ENCODE measurements around the gene TINAGL1. TPM values are rescaled to one million over a fixed set of nuclear protein-coding genes. Genes with fewer than 3 reads are reported as not detected.

TINAGL1 gene
- total and polyA plus RNA-seq, 7 experiments from 2014 or later, result not detected

GRCh38 chr1:31572323-31573104 lies 3.8 kb upstream of the TINAGL1 start:
- Mint-ChIP-seq H3K27me3 (peaks cover 10 to 44% (median 12%) of the 10 kb centered on the region in 5 donors), H3K36me3 (no peaks in the 10 kb centered on the region), H3K9me3 (peaks cover 0 to 3% (median 0%) of the 10 kb centered on the region in 11 donors), H3K27ac (no peak overlapping the region), H3K4me3 (no peak overlapping the region), H3K4me1 (peaks cover 0 to 4% (median 0%) of the 10 kb centered on the region in 7 donors)
- Histone ChIP-seq H3K36me3 (ENCODE audit: control insufficient read depth in 2 of 3, insufficient read depth in 3 of 3, low read length in 3 of 3) (no peaks in the 10 kb centered on the region), H3K9me3 (ENCODE audit: control insufficient read depth in 2 of 3, low read length in 3 of 3) (no peaks in the 10 kb centered on the region), H3K27me3 (ENCODE audit: control insufficient read depth in 2 of 2, insufficient read depth in 2 of 2, low read length in 2 of 2) (no peaks in the 10 kb centered on the region), H3K4me3 (ENCODE audit: low read length) (no peak overlapping the region), H3K27ac (ENCODE audit: low read depth, low read length) (no peak overlapping the region), H3K4me1 (ENCODE audit: control insufficient read depth in 2 of 2, insufficient read depth in 2 of 2, low read length in 2 of 2) (no peaks in the 10 kb centered on the region)
- ATAC-seq, result no peak
- intact Hi-C loops (cut with micrococcal nuclease), result no loop called here
- DNase-seq, result peak in 1 of 9 donors; percentile 10
- POLR2A ChIA-PET, result interaction anchor here (0.6 kb wide), 1 partner anchor 18 kb away, joined by 4 read pairs; no protein-coding TSS in a partner anchor
- CTCF ChIA-PET, result no interaction called here

GRCh38 chr1:31573261-31573660 lies 3.1 kb upstream of the TINAGL1 start:
- H3K27ac Mint-ChIP-seq, result no peak overlapping the region
- POLR2A ChIA-PET, result no interaction called here
- peaks cover 0 to 3% (median 0%) of the 10 kb centered on the region in 11 donors for H3K9me3 Mint-ChIP-seq
- intact Hi-C loops (cut with micrococcal nuclease), result no loop called here
- H3K4me3 Mint-ChIP-seq, result no peak overlapping the region
- H3K4me1 ChIP-seq (ENCODE audit: control insufficient read depth in 2 of 2, insufficient read depth in 2 of 2, low read length in 2 of 2), result no peaks in the 10 kb centered on the region
- peak in 1 of 9 donors; percentile 15 for DNase-seq
- H3K4me1 Mint-ChIP-seq, result peaks cover 0 to 4% (median 0%) of the 10 kb centered on the region in 7 donors
- H3K27me3 Mint-ChIP-seq, result peaks cover 10 to 44% (median 12%) of the 10 kb centered on the region in 5 donors
- CTCF ChIA-PET, result no interaction called here
- no peak overlapping the region for H3K4me3 ChIP-seq (ENCODE audit: low read length)
- H3K27me3 ChIP-seq (ENCODE audit: control insufficient read depth in 2 of 2, insufficient read depth in 2 of 2, low read length in 2 of 2), result no peaks in the 10 kb centered on the region
- no peaks in the 10 kb centered on the region for H3K36me3 ChIP-seq (ENCODE audit: control insufficient read depth in 2 of 3, insufficient read depth in 3 of 3, low read length in 3 of 3)
- H3K36me3 Mint-ChIP-seq, result no peaks in the 10 kb centered on the region
- no peak overlapping the region for H3K27ac ChIP-seq (ENCODE audit: low read depth, low read length)
- H3K9me3 ChIP-seq (ENCODE audit: control insufficient read depth in 2 of 3, low read length in 3 of 3), result no peaks in the 10 kb centered on the region
- ATAC-seq, result no peak

- no peaks in the 10 kb centered on the region for H3K27me3 ChIP-seq (ENCODE audit: control insufficient read depth in 2 of 2, insufficient read depth in 2 of 2, low read length in 2 of 2)
- ChIA-PET POLR2A (no interaction called here), CTCF (interaction anchor here (1.2 kb wide), 1 partner anchor 12 kb away, joined by 3 read pairs; no protein-coding TSS in a partner anchor)
- no peak overlapping the region for H3K4me3 ChIP-seq (ENCODE audit: low read length)
- no peaks in the 10 kb centered on the region for H3K9me3 ChIP-seq (ENCODE audit: control insufficient read depth in 2 of 3, low read length in 3 of 3)
- H3K4me1 Mint-ChIP-seq, result peaks cover 0 to 4% (median 0%) of the 10 kb centered on the region in 7 donors
- H3K27ac Mint-ChIP-seq, result no peak overlapping the region
- H3K36me3 ChIP-seq (ENCODE audit: control insufficient read depth in 2 of 3, insufficient read depth in 3 of 3, low read length in 3 of 3), result no peaks in the 10 kb centered on the region
- DNase-seq, result no peak
- H3K4me1 ChIP-seq (ENCODE audit: control insufficient read depth in 2 of 2, insufficient read depth in 2 of 2, low read length in 2 of 2), result no peaks in the 10 kb centered on the region
- intact Hi-C loops (cut with micrococcal nuclease), result no loop called here
- H3K36me3 Mint-ChIP-seq, result no peaks in the 10 kb centered on the region
- peaks cover 0 to 3% (median 0%) of the 10 kb centered on the region in 11 donors for H3K9me3 Mint-ChIP-seq
- no peak overlapping the region for H3K27ac ChIP-seq (ENCODE audit: low read depth, low read length)
- no peak for ATAC-seq
- H3K27me3 Mint-ChIP-seq, result peaks cover 10 to 35% (median 12%) of the 10 kb centered on the region in 5 donors
- H3K4me3 Mint-ChIP-seq, result no peak overlapping the region
These were observed 1.5 kb upstream of the TINAGL1 start for GRCh38 chr1:31574749-31575368.

DNA sequence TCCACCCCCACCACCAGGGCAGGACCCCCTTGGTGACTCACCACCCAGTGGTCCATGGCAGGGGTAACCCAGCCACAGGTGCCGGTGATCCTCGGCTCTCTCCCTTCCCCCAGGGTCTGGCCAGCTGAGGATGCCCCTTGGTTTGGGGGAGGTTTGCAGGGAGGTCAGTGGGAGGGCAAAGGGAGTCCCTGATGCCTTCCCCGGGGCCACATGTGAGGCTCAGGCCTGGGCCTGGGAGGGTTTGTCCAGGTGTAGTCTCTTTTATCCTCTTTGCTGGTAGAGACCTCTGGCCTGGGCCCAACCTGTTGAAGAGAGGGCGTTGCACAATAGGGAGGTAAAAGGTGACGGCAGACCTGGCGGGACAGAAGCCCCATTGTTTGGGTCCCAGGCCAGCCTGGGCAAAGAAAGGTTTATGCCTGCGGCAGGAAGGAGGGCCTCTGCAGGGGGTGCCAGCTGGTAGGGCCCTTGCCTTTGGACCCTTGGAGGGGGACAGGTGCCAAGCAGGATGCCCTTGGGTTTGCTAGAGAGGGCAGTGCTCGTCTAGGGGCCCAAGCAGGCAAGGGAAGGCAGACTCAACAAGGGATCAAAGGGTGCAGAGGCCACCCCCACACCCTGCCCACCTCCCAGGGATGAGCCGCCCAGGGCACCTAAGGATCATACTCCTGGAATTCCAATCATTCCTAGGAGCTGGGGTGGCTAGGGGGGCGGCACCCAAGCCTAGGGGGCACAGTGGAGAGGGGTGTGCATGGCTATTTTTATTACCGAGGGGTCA lies 760 bp upstream of the TINAGL1 start:
- no peaks in the 10 kb centered on the region for H3K36me3 Mint-ChIP-seq
- CTCF ChIA-PET, result interaction anchor here (0.6 to 1.2 kb wide), 2 partner anchors 11 to 51 kb away, joined by 3 read pairs; no protein-coding TSS in a partner anchor
- POLR2A ChIA-PET, result no interaction called here

GRCh38 chr1:31576743-31577455 lies 584 bp downstream of the TINAGL1 start:
- Mint-ChIP-seq H3K4me1 (peaks cover 0 to 4% (median 0%) of the 10 kb centered on the region in 7 donors), H3K36me3 (no peaks in the 10 kb centered on the region), H3K27ac (no peak overlapping the region), H3K4me3 (no peak overlapping the region), H3K27me3 (peaks cover 7 to 24% (median 11%) of the 10 kb centered on the region in 5 donors), H3K9me3 (peaks cover 0 to 3% (median 0%) of the 10 kb centered on the region in 11 donors)
- ATAC-seq, result no peak
- no peaks in the 10 kb centered on the region for H3K4me1 ChIP-seq (ENCODE audit: control insufficient read depth in 2 of 2, insufficient read depth in 2 of 2, low read length in 2 of 2)
- POLR2A ChIA-PET, result no interaction called here
- no peaks in the 10 kb centered on the region for H3K36me3 ChIP-seq (ENCODE audit: control insufficient read depth in 2 of 3, insufficient read depth in 3 of 3, low read length in 3 of 3)
- CTCF ChIA-PET, result no interaction called here
- no peak overlapping the region for H3K27ac ChIP-seq (ENCODE audit: low read depth, low read length)
- no peak overlapping the region for H3K4me3 ChIP-seq (ENCODE audit: low read length)
- DNase-seq, result no peak
- H3K27me3 ChIP-seq (ENCODE audit: control insufficient read depth in 2 of 2, insufficient read depth in 2 of 2, low read length in 2 of 2), result no peaks in the 10 kb centered on the region
- no peaks in the 10 kb centered on the region for H3K9me3 ChIP-seq (ENCODE audit: control insufficient read depth in 2 of 3, low read length in 3 of 3)
- intact Hi-C loops (cut with micrococcal nuclease), result no loop called here

More for the DNA sequence above, 760 bp upstream of the TINAGL1 start:
- intact Hi-C loops (cut with micrococcal nuclease), result no loop called here
- H3K4me1 ChIP-seq (ENCODE audit: control insufficient read depth in 2 of 2, insufficient read depth in 2 of 2, low read length in 2 of 2), result no peaks in the 10 kb centered on the region
- no peak overlapping the region for H3K27ac Mint-ChIP-seq
- no peak overlapping the region for H3K4me3 Mint-ChIP-seq
- H3K4me3 ChIP-seq (ENCODE audit: low read length), result no peak overlapping the region
- no peaks in the 10 kb centered on the region for H3K36me3 ChIP-seq (ENCODE audit: control insufficient read depth in 2 of 3, insufficient read depth in 3 of 3, low read length in 3 of 3)
- no peak overlapping the region for H3K27ac ChIP-seq (ENCODE audit: low read depth, low read length)
- no peaks in the 10 kb centered on the region for H3K9me3 ChIP-seq (ENCODE audit: control insufficient read depth in 2 of 3, low read length in 3 of 3)
- H3K27me3 Mint-ChIP-seq, result peaks cover 10 to 35% (median 12%) of the 10 kb centered on the region in 5 donors
- ATAC-seq (no peak), DNase-seq (no peak)
- no peaks in the 10 kb centered on the region for H3K27me3 ChIP-seq (ENCODE audit: control insufficient read depth in 2 of 2, insufficient read depth in 2 of 2, low read length in 2 of 2)
- H3K9me3 Mint-ChIP-seq, result peaks cover 0 to 3% (median 0%) of the 10 kb centered on the region in 11 donors
- H3K4me1 Mint-ChIP-seq, result peaks cover 0 to 4% (median 0%) of the 10 kb centered on the region in 7 donors

DNA sequence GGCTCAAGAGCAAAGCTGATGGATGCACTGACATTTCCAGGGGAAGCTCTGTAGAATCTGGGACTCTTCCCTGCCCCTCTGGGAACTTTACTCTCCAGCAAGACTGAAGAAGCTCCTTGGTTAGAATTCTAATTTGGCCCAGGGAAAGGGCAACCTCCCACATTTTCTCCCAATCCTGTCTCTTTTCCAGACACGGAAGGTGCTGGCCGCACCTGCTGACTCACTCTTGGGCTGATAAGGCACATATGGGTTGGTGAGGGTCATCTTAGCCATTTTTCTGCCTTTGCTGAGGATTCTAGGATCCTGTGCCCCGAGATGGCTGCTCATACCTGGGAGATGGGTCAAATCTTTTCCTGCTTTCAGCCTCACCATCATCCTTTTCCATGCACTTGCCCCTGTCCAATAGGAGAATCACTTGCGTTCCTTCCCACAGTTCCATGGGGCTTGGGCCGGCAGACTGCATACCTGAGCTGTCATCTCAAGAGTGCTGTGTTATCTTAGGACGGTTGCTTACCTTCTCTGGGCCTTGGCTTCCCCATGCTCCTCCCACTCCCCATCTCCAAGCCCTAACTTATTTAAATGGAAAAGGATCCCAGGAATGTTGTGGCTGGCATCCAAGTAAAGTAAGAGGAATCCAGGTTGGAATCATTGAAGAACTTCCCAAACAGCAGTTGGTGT lies 1.3 kb downstream of the TINAGL1 start:
- intact Hi-C loops (cut with micrococcal nuclease), result no loop called here
- ChIA-PET POLR2A (no interaction called here), CTCF (interaction anchor here (1.0 kb wide), 1 partner anchor 9 kb away, joined by 4 read pairs; no protein-coding TSS in a partner anchor)
- ATAC-seq, result no peak
- no peak overlapping the region for H3K4me3 Mint-ChIP-seq
- H3K36me3 Mint-ChIP-seq, result no peaks in the 10 kb centered on the region
- DNase-seq, result no peak
- no peak overlapping the region for H3K27ac ChIP-seq (ENCODE audit: low read depth, low read length)
- H3K9me3 Mint-ChIP-seq, result peaks cover 0 to 3% (median 0%) of the 10 kb centered on the region in 11 donors
- H3K27ac Mint-ChIP-seq, result no peak overlapping the region
- H3K4me3 ChIP-seq (ENCODE audit: low read length), result no peak overlapping the region
- peaks cover 0 to 4% (median 0%) of the 10 kb centered on the region in 7 donors for H3K4me1 Mint-ChIP-seq
- peaks cover 7 to 24% (median 11%) of the 10 kb centered on the region in 5 donors for H3K27me3 Mint-ChIP-seq
- no peaks in the 10 kb centered on the region for H3K4me1 ChIP-seq (ENCODE audit: control insufficient read depth in 2 of 2, insufficient read depth in 2 of 2, low read length in 2 of 2)
- no peaks in the 10 kb centered on the region for H3K36me3 ChIP-seq (ENCODE audit: control insufficient read depth in 2 of 3, insufficient read depth in 3 of 3, low read length in 3 of 3)
- no peaks in the 10 kb centered on the region for H3K9me3 ChIP-seq (ENCODE audit: control insufficient read depth in 2 of 3, low read length in 3 of 3)
- H3K27me3 ChIP-seq (ENCODE audit: control insufficient read depth in 2 of 2, insufficient read depth in 2 of 2, low read length in 2 of 2), result no peaks in the 10 kb centered on the region
